Endothelial cell of umbilical vein (primary cell): ENCODE data around the gene RAB40C. TPM values are rescaled to one million over a fixed set of nuclear protein-coding genes. Genes with fewer than 3 reads are reported as not detected.

ENCODE experiments used
- BruUV-seq: library from RNA; stranded (reverse); fragments of 400-500 nt; replicated peaks from 2 replicates; lab custom pipeline; 2021; lab: Mats Ljungman, UMichigan
- CTCF ChIA-PET: fragments of 300-600, 350-600 bp; sonication (Branson Sonifier 250); formaldehyde crosslinking; loops from one replicate; lab custom pipeline; 2021; ENCODE audit warnings: antibody characterized with exemption, inconsistent platforms; lab: Charles Lee
- POLR2A ChIA-PET: fragments of 300-600, 350-600 bp; sonication (Branson Sonifier 250); formaldehyde crosslinking; loops from one replicate; lab custom pipeline; 2021; ENCODE audit warnings: antibody characterized with exemption, inconsistent platforms; lab: Charles Lee
- DNase-seq: peaks from one replicate; pipeline ENCODE4 v3.0.0-alpha.2; 2011; ENCODE audit warnings: low read depth, low spot score
- FAIRE-seq: peaks from 2 replicates; lab custom pipeline; 2011; peaks lifted over from hg19 to GRCh38; lab: Jason Lieb, UNC
- H2AFZ ChIP-seq: 2 replicates; pipeline ENCODE4 v1.6.0; 2012; ENCODE audit warnings: low read depth, low read length, control low read depth, inconsistent platforms
- H3K27ac ChIP-seq: 2 replicates; pipeline ENCODE4 v1.5.1; 2011; ENCODE audit warnings: low read depth, mild to moderate bottlenecking, control low read depth, low read length, moderate library complexity; ENCODE audit not compliant: insufficient read depth
- H3K27me3 ChIP-seq, 2 experiments: 2 replicates each; pipeline versions ENCODE4 v1.6.0 to v1.6.1; 2011; ENCODE audit warnings: low read length in 2 of 2, mixed read lengths in 1 of 2; ENCODE audit not compliant: control insufficient read depth in 2 of 2, insufficient read depth in 2 of 2
- H3K36me3 ChIP-seq, 2 experiments: 2 replicates in 1 of 2; 3 replicates in 1 of 2; pipeline ENCODE4 v1.5.1; 2011; ENCODE audit warnings: low read length in 2 of 2, mild to moderate bottlenecking in 1 of 2, moderate library complexity in 1 of 2; ENCODE audit not compliant: control insufficient read depth in 2 of 2, insufficient read depth in 2 of 2; ENCODE audit errors: extremely low read depth in 1 of 2
- H3K4me1 ChIP-seq: 3 replicates; pipeline ENCODE4 v1.5.1; 2011; ENCODE audit warnings: mild to moderate bottlenecking, low read length; ENCODE audit not compliant: control insufficient read depth, insufficient read depth; ENCODE audit errors: extremely low read depth
- H3K4me2 ChIP-seq: 2 replicates; pipeline ENCODE4 v1.6.1; 2011; ENCODE audit warnings: low read length, control low read depth, mixed read lengths; ENCODE audit not compliant: insufficient read depth
- H3K4me3 ChIP-seq, 3 experiments: fragments of 200-600 bp in 1 of 3; sonication (generic), shearing (Covaris generic) in 1 of 3; replicated peaks in 1 of 3; 2 replicates each; pipeline ENCODE4 v1.5.1; 2011 to 2016; ENCODE audit warnings: control low read depth in 3 of 3, low read length in 3 of 3, mild to moderate bottlenecking in 2 of 3, inconsistent platforms in 1 of 3, low read depth in 1 of 3, moderate library complexity in 1 of 3; ENCODE audit not compliant: insufficient read depth in 1 of 3
- H3K79me2 ChIP-seq: 2 replicates; pipeline ENCODE4 v1.6.0; 2012; ENCODE audit warnings: low read length, inconsistent platforms; ENCODE audit not compliant: control insufficient read depth, insufficient read depth
- H3K9ac ChIP-seq: replicated peaks from 2 replicates; pipeline ENCODE3; 2011; ENCODE audit warnings: low read length, control low read depth; ENCODE audit not compliant: insufficient read depth; ENCODE audit errors: extremely low read depth
- H3K9me1 ChIP-seq: replicated peaks from 3 replicates; pipeline ENCODE4 v1.6.0; 2011; ENCODE audit warnings: mild to moderate bottlenecking, low read length; ENCODE audit not compliant: control insufficient read depth, insufficient read depth; ENCODE audit errors: extremely low read depth
- H3K9me3 ChIP-seq: replicated peaks from 2 replicates; pipeline ENCODE4 v1.5.1; 2012; ENCODE audit warnings: low read length, inconsistent platforms; ENCODE audit not compliant: control insufficient read depth, insufficient read depth
- H4K20me1 ChIP-seq: replicated peaks from 2 replicates; pipeline ENCODE3; 2011; ENCODE audit warnings: mild to moderate bottlenecking, low read length; ENCODE audit not compliant: control insufficient read depth, insufficient read depth; ENCODE audit errors: extremely low read depth
- FOS ChIP-seq: IDR thresholded peaks from 2 replicates; pipeline ENCODE4 v1.6.1; 2011; ENCODE audit warnings: mild to moderate bottlenecking, low read length, moderate library complexity, borderline replicate concordance; ENCODE audit not compliant: insufficient read depth
- MYC ChIP-seq: IDR thresholded peaks from one replicate; pipeline ENCODE4 v1.6.1; 2011; ENCODE audit warnings: mild to moderate bottlenecking, low read depth, low read length
- POLR2A ChIP-seq: IDR thresholded peaks from 2 replicates; pipeline ENCODE4 v1.6.1; 2012; ENCODE audit warnings: low read depth, mild to moderate bottlenecking, control low read depth, low read length
- POLR2AphosphoS5 ChIP-seq: IDR thresholded peaks from 2 replicates; pipeline ENCODE4 v1.6.1; 2012; ENCODE audit warnings: low read depth, mild to moderate bottlenecking, control low read depth, low read length, moderate library complexity; ENCODE audit not compliant: insufficient read depth
- dilution Hi-C: fragments of 300-500 bp; cut with MboI; formaldehyde crosslinking; loops from one replicate; pipeline ENCODE4 v1.15.0; 2019; ENCODE audit warnings: low sequenced_read_pairs; ENCODE audit not compliant: extremely low pct_ligation_motif_present
- intact Hi-C: fragments of 100-400 bp; cut with micrococcal nuclease; formaldehyde crosslinking; loops from one replicate; pipeline ENCODE4 v1.10.0; 2022
- polyA plus RNA-seq, 4 experiments: library from polyadenylated mRNA; depleted of rRNA in 3 of 4; stranded (reverse) in 3 of 4; unstranded in 1 of 4; fragments of >200 nt; gene quantifications; 2 replicates each; pipeline versions ENCODE4 v1.2.1 to v1.2.3, GENCODE V29; 2011 to 2012; ENCODE audit warnings: missing spikeins in 1 of 4
- total RNA-seq: library from RNA; stranded (reverse); gene quantifications from 2 replicates; pipeline ENCODE4 v1.2.3, GENCODE V29; 2021

The RAB40C gene
- total and polyA plus RNA-seq, 2 donors (not counting 3 experiments of a cell fraction or from before 2014, with no cell fraction given): 12.4 to 18.8 TPM

DNA sequence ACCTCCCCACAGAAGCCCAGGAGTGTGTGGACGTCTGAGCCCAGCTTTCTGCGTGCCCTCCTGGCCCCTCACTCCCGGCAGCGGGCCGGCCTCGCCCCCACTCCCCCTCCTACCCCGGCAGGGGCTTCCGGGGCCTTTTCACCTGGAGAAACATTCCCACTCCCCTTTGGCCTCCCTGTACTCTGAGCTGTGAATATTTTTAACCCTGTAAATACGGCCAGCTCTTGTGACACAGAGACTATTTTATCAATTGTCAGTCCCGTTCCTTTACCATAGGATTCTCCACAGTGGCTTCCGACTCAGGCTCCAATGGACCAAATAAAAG lies 35.6 kb upstream of the RAB40C start:
- peak; percentile 73 for FAIRE-seq
- DNase-seq: no peak

DNA sequence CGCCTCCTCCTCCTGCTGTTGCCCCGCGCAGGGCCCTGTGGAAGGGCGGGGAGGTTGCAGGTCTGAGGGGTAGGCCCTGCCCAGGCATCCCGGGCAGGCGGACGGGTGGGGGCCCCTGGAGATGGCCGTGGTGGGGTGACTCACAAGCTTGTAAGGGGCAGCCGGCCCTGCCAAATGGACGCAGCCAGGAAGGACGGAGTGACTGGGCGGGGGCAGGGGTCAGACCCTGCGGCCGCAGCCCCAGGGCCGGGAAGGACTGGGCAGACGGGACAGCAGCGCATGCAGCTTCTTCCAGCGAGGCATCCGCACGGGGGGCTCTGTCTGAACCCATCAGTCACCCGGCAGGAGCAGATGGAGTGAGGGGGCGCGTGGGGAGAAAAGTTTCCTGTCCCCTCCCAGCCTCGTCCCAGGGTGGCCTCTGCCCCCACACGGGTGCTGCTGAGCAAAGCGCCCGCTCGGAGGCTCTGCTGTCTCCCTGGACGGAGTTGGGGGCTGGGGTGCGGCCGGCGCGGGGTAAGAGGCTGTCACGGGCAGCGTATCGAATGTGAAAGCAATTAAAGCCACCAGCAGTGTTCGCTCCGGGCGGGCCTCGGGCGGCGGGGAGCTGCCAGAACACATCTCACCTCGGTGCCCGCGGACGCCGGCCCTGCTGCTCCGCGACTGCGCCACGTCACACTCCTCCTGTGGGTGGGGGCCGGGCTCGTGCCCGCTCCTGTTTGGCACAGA lies 35.1 kb upstream of the RAB40C start:
- H3K27ac ChIP-seq: no peak overlapping the region
- TF ChIP-seq POLR2AphosphoS5: peak; percentile 33
- peak; percentile 63 for TF ChIP-seq FOS
- no peak for TF ChIP-seq MYC
- peaks cover 7 to 9% of the 10 kb centered on the region in 2 experiments for H3K27me3 ChIP-seq
- POLR2A ChIA-PET: no interaction called here
- CTCF ChIA-PET: interaction anchor here (0.7 to 2.8 kb wide), 3 partner anchors 11 to 25 kb away, joined by 3 to 9 read pairs (median 5); partner anchors contain the start of gene NHLRC4
- intact Hi-C loops (no loop called here), dilution Hi-C loops (no loop called here)
- BruUV-seq: no TSS peak
- H2AFZ ChIP-seq: no peak overlapping the region
- no peaks in the 10 kb centered on the region for H4K20me1 ChIP-seq
- H3K4me3 ChIP-seq: no peak overlapping the region
- H3K4me2 ChIP-seq: no peak overlapping the region
- peaks cover 0 to 7% of the 10 kb centered on the region in 2 experiments for H3K36me3 ChIP-seq
- peak; percentile 8 for FAIRE-seq
- H3K9me1 ChIP-seq: no peaks in the 10 kb centered on the region
- no peak overlapping the region for H3K9ac ChIP-seq
- no peaks in the 10 kb centered on the region for H3K9me3 ChIP-seq
- peaks cover 6% of the 10 kb centered on the region for H3K4me1 ChIP-seq
- H3K79me2 ChIP-seq: no peaks in the 10 kb centered on the region
- DNase-seq: peak; percentile 21

More for the DNA sequence above, 35.6 kb upstream of the RAB40C start:
- no peaks in the 10 kb centered on the region for H3K9me3 ChIP-seq
- BruUV-seq: no TSS peak
- peaks cover 2 to 3% of the 10 kb centered on the region in 2 experiments for H3K27me3 ChIP-seq
- H3K36me3 ChIP-seq: peaks cover 0 to 11% of the 10 kb centered on the region in 2 experiments
- dilution Hi-C loops: no loop called here
- no peak overlapping the region for H3K27ac ChIP-seq
- H3K4me2 ChIP-seq: no peak overlapping the region
- no peak overlapping the region for H3K9ac ChIP-seq
- TF ChIP-seq POLR2A: no peak
- CTCF ChIA-PET: interaction anchor here (0.7 to 2.8 kb wide), 4 partner anchors 10 to 25 kb away, joined by 3 to 9 read pairs (median 4); partner anchors contain the start of gene NHLRC4
- POLR2A ChIA-PET: no interaction called here
- intact Hi-C loops: no loop called here
- H4K20me1 ChIP-seq: no peaks in the 10 kb centered on the region
- H3K4me3 ChIP-seq: no peak overlapping the region
- H3K79me2 ChIP-seq: no peaks in the 10 kb centered on the region
- H3K9me1 ChIP-seq: no peaks in the 10 kb centered on the region
- H2AFZ ChIP-seq: no peak overlapping the region
- H3K4me1 ChIP-seq: peaks cover 6% of the 10 kb centered on the region
